ENCODE data around the gene ANKRD13C.
"Not testable (repeated sequence)": the region's sequence is repeated elsewhere in the genome, so short reads cannot be mapped to it uniquely, and the experiment has no call there.

The ANKRD13C gene

DNA sequence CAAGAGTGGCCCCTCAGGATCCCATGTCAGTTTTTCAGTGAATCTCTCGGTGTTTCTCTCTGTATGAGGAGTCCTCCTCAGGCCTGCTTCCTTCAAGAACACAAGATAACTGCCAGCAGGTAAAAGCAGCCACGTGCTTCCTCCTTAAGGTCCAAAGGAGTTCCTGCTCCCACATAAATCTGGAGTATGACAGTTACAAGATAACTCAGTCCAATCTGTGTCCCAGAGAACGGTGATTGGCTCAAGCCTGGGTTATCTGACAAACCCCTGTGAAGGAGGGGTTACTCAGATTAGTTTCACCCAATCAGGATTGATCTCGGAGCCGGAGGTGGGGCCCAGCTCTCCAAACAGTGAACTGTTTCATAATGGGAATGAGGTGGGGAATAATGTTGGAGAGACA, 5.8 kb upstream of the ANKRD13C start:
- peak; percentile 17 for DNase-seq (ENCODE audit: low read depth, low spot score)

DNA sequence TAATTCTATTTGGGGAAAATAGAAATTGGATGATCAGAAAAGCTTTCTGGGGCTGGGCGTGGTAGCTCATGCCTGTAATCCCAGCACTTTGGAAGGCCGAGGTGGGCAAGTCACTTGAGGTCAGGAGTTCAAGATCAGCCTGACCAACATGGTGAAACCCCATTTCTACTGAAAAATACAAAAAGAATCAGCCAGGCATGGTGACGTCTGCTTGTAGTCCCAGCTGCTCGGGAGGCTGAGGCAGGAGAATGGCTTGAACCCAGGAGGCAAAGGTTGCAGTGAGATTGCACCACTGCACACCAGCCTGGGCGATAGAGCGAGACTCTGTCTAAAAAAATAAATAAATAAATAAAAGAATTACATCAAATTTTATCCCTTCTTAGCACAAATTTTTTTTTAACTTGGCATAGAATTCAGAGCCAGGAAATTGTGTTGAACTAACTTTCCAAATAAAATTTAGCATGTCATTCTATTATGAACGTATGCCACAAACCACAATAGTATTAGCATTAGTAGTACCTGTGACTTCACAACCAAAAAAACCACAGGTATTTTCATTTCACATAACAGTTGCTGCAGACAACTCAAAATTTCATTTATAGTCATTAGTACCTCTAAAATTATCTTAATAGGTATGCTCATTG, 4.5 kb upstream of the ANKRD13C start:
- no peak for DNase-seq (ENCODE audit: low read depth, low spot score)

DNA sequence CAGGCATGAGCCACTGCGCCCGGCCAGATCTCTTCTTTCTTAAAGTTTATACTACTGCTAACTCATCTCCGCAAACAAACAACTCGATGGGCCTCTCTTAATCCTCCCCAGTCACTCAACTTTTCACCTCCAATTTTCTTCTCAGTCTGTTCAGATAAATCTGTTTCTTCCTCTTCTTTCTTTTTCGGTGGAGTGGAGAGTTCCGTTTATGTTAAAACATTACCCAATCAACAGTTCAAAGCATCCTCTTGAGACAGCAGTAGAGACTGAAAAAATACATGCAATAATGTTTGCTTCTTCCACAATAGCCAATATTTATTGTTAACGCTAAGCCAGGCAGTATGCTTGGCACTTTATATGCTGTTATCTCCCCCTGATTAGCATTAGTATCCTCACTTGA, 1.4 kb upstream of the ANKRD13C start:
- no peak for DNase-seq (ENCODE audit: low read depth, low spot score)

DNA sequence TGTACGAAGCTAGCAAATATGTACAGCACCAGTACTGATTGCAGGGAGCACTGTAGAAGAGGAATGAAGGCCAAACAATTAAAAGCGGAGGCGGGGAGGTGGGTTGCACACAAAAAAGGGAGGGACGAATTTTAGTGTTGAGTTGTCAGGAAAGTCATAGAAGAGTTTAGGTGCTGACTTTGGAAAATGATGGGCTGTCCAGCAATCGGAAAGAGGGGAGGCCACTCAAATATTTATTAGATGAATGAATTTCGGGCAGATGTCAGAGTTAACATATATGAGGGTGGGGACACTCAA, 537 bp upstream of the ANKRD13C start:
- DNase-seq (ENCODE audit: low read depth, low spot score): no peak

DNA sequence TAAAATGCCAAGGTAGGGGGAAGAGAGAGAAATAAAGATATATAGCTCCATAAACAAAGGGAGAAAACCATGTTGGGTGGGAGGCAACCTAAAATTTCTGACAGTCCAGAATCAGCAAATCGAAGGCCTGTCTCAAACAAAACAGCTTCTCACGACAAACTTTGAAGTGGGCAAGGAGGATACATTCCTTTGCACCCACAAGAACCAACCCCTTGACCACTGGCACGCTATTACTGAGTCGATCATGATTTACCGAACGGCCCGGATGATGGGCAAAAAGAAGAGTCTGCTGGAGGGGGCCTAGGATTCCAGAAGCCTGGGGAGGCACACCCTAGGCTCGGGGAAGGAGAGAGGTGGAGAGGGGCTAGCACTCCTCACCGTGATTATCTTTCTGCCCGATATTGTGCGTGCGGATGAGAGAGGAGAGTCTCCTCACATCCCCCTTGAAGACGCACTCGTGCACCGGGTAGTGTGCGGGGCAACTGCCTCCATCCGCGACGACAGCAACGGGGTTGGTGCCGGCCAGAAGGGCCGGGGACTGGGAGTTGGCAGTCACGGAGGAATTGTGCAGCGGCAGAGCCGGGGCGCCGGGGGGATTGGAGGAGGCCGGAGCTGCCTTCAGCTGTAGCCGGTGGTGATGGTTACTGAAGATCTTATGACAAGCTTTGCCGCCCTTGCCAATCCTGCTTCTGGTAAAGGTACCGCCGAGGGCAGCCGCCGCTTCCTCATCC, 756 bp downstream of the ANKRD13C start:
- peak; percentile 57 for DNase-seq (ENCODE audit: low read depth, low spot score)

DNA sequence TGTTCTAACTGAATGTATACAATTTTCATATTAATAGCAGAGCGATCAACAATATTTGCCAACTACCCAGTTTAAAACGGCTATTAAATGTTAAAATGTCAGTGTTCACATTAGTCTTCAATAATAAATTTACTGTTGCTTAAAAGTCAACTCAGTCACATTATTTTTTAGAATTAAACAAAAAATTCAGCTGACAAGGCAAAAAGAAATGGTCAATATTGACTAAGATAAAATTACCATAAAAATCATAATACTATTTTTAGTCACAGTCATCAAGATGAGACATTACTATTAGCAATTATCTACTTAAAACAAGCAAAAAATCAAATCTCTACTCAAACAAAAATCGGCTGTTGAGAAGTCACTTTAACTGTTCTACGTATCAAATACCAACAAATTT, 1.5 kb downstream of the ANKRD13C start:
- no peak for DNase-seq (ENCODE audit: low read depth, low spot score)

DNA sequence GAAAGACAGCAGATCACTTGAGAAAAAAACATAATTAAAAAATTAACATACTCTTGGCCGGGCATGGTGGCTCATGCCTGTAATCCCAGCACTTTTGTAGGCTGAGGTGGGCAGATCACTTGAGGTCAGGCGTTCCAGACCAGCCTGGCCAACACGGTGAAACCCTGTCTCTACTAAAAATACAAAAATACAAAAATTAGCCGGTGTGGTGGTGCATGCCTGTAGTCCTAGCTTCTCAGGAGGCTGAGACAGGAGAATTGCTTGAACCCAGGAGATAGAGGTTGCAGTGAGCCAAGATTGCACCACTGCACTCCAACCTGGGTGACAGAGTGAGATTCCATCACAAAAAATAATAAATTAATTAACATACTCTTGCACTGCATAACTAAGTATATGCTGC, 4.7 kb downstream of the ANKRD13C start:
- DNase-seq (ENCODE audit: low read depth, low spot score): not testable (repeated sequence)

DNA sequence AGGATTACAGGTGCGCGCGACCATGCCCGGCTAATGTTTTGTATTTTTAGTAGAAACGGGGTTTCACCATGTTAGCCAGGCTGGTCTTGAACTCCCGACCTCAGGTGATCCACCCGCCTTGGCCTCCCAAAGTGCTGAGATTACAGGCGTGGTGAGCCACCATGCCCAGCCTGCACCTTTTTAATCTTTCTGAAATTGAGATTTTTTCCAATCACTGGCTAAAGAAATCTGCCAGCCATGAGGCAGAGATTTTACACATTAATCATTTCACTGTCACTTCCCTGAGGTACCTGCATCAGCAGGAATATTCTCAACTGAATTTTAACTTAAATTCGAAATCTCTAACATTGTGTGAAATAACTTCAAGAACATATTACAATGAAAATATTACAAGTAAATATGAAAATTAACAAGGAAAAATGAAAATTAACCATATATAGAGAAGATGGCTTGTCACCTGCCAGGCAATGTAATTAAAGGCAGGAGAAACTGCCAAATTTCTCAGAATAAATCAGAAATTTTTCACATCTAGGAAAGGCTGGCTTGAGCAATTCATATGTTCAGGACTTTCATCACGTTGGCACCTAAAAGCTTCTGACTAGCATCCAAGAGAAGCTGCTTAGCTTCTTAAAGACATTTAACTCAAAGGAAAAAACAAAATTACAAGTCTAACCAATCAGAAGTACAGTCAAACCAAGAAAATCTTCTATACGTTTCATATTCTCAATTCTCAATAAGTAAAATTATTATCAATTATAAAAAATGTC, 5.9 kb downstream of the ANKRD13C start:
- no peak for DNase-seq (ENCODE audit: low read depth, low spot score)

DNA sequence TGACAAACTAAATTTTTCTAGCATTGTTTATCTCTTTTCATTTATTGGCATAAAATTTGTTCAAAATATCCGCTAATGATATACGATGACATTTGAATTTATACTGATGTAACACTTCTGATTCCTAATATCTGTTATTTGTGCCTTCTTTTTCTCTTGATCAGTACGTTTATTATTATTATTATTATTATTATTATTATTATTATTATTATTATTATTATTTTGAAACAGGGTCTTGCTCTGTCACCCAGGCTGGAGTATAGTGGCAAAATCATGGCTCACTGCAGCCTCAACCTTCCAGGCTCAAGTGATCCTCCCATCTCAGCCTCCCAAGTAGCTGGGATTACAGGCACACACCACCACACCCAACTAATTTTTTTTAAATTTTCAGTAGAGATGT, 14.9 kb downstream of the ANKRD13C start:
- not testable (repeated sequence) for DNase-seq (ENCODE audit: low read depth, low spot score)

DNA sequence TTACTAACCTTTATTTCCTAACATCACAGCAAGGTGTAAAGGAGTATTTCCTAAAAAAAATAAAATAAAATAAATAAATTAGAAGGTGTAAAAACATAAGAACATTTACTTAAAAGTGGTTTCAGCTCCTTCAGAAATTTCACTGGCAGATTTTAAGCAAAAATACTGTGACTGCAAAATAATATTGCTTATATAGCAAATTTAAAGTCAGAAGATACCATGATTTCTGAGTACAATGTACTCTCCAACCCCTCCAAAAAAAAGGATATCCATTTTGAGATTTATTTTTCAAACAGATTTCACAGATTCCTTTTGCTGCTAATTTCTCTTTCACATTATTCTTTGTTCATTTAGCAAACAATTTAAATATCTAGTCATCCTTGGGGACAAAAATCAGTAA, 18.5 kb downstream of the ANKRD13C start:
- DNase-seq (ENCODE audit: low read depth, low spot score): no peak

DNA sequence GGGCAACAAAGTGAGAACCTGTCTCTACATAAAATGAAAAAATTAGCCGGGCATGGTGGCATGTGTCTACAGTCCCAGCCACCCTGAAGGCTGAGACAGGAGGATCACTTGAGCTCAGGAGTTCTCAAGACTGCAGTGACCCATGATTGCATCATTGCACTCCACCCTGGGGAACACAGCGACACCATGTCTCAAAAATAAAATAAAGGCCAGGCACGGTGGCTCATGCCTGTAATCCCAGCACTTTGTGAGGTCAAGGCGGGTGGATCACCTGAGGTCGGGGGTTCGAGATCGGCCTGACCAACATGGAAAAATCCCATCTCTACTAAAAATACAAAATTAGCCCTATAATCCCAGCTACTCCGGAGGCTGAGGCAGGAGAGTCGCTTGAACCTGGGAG, 20.1 kb downstream of the ANKRD13C start:
- no peak for DNase-seq (ENCODE audit: low read depth, low spot score)

DNA sequence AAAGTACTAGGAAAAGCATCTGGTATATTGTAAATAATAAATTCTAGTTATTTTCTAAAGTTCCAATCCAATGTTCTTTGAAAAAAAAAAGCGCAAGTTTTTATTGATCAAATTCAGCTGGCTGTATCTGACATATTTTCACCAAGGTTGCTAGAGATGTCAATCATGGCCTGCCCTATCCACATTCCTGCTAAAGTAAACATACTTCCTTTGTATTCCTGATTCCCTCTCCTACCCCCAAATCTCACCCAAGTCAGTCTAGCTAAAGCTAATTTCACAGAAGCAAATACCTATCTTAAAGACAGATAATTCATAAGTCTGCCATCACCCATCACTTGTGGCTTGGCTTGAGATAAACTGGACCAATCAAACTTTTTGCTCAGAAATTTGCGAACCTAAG, 21.3 kb downstream of the ANKRD13C start:
- DNase-seq (ENCODE audit: low read depth, low spot score): no peak

DNA sequence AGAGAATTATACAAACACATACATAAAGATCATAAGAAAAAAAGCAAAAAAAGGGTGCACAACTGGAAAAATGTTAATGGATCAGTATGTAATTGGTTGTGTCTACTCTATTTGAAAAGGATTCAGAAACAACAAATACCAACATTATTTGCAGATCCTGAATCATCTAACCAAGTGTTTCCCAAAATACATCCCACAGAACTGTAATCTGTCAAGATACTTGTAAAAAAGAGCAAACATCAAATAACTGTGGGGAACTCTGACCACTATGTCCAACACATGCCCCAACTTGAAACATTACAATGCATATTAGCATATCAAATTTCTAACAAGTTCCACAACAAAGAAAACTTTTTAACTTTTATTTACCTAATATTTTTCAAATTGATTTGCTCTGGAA, 22.6 kb downstream of the ANKRD13C start:
- DNase-seq (ENCODE audit: low read depth, low spot score): no peak

DNA sequence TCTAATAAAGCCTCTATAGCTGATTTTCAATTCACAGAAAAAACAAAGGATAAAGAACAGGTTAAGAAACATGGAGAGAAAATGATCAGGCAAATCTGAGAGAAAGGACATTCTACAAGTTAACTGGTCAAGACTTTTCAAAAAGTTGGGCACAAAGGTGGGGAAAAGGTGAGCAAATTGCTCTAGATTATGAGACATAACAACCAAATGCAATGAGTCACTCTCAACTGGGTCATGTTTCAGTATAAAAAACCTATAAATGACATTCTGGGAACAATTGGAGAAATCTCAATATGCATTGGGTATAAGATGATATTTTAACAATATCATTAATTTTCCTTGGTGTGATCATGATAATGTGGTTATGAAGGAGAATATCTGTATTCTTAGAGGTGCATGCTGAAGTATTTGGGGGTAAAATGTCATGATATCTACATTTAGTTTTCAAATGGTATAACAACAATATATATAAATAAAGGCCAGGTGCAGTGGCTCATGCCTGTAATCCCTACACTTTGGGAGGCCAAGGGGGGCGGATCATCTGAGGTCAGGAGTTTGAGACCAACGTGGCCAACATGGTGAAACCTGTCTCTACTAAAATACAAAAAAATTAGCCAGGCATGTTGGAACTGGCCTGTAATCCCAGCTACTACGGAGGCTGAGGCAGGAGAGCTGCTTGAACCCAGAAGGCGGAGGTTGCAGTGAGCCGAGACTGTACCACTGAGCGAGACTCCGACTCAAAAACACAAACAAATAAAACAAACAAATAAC, 27.0 kb downstream of the ANKRD13C start:
- DNase-seq (ENCODE audit: low read depth, low spot score): no peak

DNA sequence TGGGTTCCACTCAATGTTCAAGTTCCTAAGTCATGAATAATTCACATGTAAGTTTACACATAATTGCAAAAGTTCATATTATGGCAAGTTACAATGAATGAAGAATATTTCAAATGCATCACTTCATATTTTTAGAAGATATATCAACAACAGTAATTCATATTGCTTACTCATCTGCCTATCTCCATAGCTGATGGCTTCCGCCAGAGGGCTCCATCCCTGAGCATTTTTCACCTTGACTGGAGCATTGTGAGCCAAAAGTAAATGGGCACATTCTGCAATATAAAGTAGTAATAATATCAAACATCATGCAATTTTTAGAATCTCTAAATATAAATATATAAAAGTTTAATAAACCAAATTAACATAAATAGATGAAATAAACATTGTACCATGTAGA, 29.8 kb downstream of the ANKRD13C start:
- DNase-seq (ENCODE audit: low read depth, low spot score): no peak

DNA sequence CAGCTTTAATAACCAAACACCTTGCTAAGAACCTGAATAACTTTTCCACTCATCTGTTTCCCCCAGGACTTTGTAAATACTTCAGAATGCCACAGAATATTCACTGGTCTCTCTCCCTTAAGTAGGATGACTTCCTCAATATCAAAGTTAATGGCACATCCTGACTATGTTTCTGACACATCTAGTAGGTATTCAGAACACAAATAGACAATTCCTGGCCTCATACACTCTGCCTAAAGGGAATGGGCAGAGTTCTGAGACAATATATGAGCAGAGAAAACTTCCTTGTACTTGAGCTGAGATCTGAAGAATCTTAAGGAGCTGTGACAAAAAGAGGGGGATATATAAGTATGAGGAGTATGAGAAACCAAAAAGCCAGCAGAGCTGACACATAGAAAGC, 34.8 kb downstream of the ANKRD13C start:
- no peak for DNase-seq (ENCODE audit: low read depth, low spot score)

DNA sequence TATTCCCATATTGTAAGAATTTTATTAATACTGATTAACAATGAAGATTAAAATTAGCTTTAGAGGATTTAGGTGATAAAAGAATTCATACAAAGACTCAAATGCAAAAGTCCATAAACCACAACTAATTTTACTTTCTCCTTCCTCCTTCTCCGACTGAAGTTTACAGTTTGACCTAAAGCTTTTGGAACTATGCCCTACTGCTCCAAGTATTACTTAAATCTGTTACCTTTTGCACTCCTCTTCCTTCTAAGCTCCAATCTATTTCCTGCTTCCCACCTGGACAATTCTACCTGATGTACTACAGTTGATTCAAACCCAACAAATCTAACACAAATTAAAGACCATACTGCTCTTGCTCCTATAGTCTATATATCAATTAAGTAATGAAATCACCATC, 36.3 kb downstream of the ANKRD13C start:
- no peak for DNase-seq (ENCODE audit: low read depth, low spot score)

DNA sequence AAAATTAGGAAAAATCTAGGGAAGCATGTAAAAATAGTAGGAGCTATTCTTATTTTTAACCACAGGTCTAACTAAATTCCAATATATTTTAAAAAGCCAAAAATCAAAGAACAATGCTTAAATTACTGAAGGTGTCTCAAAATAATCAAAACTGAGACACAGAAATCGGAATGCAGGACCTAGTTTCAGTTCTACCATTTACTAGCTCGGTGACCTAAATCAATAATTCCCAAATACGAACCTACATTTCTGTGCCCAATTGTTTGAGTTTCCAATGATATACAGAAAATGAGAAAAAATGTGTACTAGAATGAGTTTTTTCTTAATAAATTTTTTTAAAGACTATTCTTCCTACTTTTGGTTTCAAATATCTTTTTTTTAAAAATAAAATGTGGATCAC, 37.4 kb downstream of the ANKRD13C start:
- no peak for DNase-seq (ENCODE audit: low read depth, low spot score)

DNA sequence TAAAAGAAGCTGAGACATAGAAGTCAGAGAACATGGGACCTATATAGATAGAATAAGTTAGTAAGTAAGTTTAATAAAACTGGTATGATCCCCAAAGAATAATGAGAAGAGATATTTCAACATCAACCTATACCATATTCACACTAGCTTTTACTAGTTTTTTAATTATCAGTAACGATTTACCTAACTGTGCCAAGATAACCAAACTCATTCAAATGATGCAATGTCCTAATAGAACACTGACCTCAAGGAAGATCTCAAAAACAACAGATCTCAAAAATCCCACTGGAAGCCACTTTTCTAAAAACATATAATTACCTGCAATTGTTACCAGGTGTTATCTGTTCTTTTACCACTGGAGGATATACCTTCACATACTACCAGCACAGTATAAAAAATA, 38.7 kb downstream of the ANKRD13C start:
- no peak for DNase-seq (ENCODE audit: low read depth, low spot score)

DNA sequence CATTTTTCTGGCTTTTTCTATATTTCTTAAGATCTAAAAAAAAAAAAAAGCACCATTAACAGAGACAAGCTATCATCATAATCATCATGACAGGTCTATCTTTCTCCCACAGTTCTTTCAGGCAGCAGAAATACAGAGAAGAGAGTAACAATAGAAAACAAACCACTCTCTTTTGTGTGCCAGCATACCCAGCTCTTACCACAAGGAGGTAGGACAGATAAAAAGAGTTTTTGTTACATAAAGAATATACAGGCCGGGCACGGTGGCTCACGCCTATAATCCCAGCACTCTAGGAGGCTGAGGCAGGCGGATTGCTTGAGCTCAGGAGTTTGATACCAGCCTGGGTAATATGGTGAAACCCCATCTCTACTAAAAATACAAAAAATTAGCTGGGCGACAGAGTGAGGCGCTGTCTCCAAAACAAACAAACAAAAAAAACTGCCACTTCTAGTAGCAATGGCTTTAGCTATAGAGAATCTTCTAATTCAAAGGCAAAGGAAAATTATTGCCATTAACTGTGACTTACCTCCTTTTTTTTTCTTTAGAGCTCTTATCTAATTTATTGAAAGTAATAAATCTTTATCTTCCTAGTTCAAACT, 39.7 kb downstream of the ANKRD13C start:
- no peak for DNase-seq (ENCODE audit: low read depth, low spot score)

DNA sequence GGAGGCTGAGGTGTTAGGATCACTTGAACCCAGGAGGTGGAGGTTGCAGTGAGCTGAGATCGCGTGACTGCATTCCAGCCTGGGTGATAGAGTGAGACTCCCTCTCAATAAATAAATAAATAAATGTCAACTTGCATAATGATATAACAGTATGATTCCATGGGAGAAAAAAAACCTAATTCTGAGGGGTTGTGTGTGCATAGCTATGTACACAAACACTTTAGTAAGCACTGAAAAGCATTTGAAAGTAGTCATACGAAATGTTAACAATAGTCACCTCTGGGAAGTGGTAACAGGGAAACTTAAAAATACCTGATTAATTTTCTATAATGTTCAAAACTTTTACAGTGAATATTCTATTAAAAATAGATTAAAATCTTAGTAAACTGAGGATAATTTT, 43.2 kb downstream of the ANKRD13C start:
- no peak for DNase-seq (ENCODE audit: low read depth, low spot score)

DNA sequence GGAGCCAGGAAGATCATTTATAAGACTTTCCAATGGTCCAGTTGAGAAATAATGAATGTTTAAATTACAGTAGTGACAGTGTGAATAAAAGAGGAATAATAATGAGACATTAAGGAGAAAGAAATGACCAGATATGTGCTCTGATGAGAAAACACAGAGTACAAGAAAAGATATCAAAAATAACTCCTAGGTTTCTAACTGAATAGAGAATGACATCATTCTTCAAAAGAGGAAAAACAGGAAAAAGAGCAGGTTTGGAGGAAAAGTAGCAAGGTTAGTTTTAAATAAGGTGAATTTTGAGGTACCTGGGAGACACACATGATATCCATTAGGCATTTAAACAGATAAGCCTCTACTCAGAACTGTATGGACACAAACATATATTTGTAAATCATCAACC, 55.0 kb downstream of the ANKRD13C start:
- no peak for DNase-seq (ENCODE audit: low read depth, low spot score)
